ENCODE measurements around the gene PTPRN2.
"Not testable (repeated sequence)": the region's sequence is repeated elsewhere in the genome, so short reads cannot be mapped to it uniquely, and the experiment has no call there.

PTPRN2 gene

DNA sequence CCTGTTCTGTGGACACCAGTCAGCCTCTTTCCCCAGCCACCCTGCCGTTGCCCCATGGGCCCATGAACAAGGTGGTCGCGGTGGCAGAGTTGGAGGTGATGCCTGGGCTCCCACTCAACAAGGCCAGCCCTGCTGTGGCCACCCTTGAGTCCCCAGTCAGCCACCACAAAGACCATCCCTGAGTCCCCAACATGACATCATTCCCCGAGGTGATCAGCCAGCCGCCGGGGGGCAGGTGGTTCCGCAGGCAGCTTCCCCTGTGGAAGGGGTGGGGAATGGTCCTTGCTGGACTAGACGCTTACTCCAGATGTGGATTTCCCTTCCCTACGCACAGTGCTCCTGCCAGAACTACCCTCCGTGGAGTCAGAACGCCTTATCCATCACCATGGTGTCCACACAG is 271.7 kb downstream of the PTPRN2 start:
- DNase-seq: no peak

DNA sequence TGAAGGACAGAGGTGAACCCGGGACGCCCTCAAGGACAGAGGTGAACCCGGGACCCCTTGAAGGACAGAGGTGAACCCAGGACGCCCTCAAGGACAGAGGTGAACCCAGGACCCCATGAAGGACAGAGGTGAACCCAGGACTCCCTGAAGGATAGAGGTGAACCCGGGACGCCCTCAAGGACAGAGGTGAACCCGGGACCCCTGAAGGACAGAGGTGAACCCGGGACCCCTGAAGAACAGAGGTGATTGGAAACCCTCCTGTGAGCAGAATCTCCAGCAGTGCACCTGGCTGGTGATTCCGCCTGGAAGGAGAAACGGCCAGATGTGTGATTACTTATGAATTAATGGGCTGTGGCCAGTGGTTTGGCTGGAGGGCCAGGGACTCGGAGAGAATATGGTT is 272.3 kb downstream of the PTPRN2 start:
- DNase-seq: no peak

DNA sequence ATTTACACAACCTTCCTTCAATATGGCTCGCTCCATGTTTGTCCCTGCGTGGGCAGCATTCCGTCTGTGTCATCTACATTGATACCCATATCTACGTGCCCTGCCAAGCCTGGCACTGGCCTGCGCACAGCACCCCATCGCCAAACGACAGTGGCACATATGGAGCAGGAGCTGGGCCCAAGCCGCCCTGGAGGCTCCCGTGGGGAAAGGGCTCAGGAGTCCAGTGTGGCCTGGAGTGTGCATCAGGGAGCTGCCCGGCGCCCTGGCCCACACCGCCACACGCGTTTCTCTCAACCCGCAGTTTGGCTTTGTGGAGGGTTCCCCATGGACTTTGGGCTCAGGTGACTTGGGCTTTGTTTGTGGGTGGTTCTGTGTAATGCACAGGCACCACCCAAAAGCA is 273.2 kb downstream of the PTPRN2 start:
- DNase-seq: no peak

DNA sequence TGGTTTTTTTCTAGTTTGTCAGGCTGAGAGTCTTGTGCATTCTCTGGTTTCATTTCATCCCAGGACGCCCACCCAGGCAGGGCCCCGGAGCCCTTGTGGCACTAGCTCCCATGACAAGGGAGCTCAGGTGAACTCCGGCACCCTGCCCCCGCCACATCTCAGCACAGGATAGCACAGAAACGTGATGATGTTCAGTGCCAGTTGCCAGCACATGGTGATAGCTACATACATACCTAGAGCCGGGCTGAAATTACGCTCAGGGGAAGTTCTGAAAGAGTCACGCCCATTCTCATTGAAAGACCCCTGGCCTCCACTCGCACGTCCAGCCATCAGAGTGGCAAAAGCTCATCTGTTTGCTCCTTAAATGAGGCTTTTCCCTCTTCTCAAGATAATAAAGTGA is 273.7 kb downstream of the PTPRN2 start:
- DNase-seq: no peak

DNA sequence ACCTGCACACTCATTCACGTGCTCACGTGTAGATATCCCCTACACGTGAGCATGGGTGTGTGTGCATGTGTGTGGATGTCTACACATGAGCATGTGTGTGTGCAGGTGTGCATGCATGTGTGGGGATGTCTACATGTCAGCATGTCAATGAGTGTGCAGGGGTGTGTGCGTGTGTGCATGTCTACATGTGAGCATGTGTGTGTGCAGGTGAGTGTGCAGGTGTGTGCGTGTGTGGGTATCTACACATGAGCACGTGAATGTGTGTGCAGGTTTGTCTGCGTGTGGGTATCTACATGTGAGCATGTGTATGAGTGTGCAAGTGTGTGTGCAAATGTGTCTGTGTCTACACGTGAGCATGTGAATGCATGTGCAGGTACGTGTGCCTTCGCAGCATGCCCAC is 274.8 kb downstream of the PTPRN2 start:
- DNase-seq: no peak

DNA sequence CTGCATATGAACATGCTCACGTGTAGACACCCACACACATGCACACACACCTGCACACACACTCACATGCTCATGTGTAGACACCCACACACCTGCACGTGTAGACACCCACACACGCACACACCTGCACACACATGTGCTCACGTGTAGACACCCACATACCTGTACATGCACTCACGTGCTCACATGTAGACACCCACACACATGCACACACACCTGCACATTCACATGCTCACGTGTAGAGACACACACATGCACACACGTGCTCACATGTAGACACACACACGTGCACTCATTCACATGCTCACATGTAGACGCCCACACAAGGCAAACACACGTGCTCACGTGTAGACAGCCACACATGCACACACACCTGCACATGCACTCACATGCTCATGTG is 275.8 kb downstream of the PTPRN2 start:
- no peak for DNase-seq

DNA sequence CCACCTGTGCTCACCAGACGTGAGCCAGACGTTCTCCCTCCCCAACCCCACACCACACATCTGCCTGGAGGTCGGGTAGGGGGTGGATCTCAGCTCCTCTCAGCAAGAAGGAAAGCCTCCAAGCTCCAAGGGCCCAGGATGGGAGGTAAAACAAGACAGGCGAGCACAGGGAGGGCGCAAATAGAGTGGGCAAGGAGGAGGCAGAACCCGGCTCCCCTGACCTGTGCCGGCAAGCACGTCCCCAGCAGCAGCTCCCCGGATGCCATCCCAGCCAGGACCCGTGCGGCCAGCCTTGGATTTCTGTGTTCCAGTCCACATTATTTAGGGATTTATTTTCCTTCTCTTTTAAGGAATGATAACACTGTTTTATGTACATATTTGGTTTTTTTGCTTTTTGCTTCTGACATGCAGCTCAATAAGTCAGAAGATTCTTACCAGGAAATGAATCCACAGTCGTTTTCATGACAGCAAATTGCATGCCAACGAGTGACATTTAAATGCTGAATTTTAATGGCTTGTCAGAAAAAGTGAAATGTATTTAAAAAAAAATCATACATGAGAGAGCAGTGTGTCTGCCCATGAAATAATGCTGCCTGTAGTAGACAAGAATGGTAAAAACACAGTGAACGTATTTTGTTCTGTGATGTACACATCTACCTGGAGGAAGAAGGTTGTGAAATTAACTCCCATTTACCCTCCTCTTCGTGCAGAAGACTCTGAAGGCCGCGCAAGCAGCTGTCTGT is 276.5 kb downstream of the PTPRN2 start:
- no peak for DNase-seq

DNA sequence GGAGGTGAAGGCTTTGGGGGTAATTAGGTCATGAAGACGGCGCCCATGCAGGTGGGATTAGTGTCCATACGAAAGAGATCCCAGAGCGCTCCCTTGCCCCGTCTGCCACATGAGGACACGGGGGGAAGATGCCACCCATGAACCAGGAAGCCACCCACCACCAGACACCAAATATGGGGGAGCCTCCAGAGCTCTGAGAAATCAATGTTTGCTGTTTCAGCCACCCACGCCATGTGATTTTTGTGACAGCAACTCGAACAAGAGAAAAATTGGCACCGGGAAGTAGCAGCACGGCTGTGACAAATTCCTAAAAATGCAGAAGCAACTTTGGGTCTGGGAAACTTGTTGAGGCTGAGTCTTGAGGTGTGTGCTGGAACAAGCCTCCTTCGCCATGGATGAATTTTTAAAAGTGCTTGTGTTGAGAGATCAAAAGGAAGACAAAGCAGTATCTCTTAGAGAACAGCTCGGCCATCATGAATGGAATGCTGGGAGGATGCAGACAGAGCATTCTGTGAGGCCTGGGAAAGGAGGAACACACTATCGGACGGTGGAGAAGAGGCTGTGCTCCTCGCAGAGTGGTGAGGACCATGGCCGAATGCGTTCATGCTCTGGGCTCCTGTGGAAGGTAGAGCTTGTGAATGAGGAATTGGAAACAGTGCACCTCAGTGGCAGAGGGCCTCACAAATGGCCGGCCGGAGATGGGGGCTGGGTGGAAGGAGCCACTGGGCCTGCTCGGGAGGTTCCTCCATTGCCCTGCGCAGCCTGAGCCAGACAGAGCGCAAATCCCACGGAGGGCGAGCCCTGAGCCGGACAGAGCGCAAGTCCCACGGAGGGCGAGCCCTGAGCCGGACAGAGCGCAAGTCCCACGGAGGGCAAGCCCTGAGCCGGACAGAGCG is 277.5 kb downstream of the PTPRN2 start:
- DNase-seq: no peak

DNA sequence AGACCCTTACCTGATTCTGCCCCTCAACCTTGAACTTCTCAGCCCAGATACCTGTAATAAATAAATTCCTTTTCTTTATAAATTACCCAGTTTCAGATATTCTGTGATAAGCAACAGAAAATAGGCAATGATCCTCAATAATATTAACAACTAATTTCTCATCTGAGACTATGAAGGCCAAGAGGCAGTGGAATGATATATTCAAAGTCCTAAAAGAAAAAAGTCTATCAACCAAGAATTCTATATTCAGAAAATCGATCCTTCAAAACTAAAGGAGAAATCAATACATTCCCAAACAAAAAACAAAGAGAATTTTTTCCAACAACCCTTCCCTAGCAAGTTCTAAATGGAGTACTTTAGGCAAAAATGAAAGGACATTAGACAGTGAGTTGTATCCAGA is 279.6 kb downstream of the PTPRN2 start:
- DNase-seq: no peak

DNA sequence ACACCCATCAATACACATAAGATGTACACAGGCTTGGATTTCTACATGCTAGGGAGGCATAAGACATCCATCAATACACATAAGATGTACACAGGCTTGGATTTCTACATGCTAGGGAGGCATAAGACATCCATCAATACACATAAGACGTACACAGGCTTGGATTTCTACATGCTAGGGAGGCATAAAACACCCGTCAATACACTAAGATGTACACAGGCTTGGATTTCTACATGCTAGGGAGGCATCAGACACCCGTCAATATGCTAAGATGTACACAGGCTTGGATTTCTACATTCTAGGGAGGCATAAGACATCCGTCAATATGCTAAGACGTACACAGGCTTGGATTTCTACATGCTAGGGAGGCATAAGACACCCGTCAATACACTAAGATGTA is 283.6 kb downstream of the PTPRN2 start:
- not testable (repeated sequence) for DNase-seq

DNA sequence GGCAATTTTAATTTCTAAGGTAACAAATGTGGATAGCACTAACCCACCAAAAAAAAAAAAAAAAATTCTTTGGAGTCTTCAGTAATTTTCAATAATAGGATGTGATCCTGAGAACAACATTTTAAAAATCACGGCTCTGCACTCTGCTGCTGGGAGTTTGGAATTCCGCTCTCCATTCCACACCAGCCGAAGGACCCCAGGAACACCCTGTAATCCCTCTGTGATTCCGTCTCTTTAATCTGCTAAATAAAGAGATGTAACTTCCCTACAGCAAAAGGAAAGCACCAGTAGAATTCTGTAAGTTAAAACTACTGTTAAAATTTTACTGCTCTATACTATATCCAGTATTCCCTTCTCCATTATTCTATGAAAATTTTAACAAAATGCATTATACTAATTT is 284.5 kb downstream of the PTPRN2 start:
- DNase-seq: no peak

DNA sequence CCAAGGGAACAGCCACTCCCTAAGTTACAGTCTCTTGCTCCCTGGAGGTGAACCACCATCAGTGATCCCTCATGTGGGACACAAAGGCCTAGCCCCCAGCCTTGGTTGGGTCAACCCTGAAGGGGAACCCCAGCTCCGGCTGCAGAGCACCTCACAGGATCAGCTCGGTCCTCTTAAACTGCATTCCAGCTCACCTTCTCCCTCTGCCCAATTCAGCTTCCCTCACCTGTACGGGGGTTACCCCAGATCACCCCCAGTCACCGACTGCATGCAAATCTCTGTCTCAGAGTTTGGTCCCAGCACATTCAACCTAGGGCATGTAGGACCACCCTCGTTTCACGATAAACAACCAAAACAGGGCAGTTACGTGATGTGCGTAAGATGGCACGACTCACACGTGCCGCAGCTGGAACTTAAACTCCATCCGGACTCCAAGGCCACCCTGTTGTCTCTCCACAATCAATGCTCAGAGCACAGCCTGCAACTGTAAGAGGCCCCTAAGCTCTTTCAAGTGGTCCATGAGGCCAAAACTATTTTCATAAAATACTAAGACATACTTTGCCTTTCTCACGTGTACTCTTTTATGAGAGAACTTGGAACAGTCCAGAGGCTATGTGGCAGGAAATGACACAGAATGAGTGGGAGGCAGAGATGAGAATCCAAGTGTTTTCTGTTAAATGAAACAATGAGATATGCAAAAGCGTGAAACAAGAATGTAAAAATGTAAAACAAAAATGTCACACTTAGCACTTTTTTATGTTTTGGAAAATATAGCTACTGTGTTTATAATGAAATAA is 285.2 kb downstream of the PTPRN2 start:
- DNase-seq: no peak

DNA sequence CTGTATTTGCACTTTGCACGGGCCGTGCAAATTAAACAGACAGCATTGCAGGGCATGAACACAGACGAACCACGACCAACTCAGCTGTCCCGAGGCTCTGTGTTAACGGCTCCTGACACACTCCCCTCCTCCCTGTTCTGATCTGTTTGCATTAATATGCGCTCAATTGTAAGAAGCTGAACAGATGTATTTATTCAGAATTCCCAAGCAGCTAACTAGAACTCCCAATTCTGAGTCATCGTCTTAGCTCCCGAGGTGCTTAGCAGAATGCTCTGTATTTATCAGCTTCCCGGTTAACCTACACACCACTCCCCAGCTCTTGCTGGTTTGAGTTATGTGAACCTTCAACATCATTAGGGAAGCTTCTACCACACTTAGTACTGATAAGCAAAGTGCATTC is 286.4 kb downstream of the PTPRN2 start:
- DNase-seq: no peak

DNA sequence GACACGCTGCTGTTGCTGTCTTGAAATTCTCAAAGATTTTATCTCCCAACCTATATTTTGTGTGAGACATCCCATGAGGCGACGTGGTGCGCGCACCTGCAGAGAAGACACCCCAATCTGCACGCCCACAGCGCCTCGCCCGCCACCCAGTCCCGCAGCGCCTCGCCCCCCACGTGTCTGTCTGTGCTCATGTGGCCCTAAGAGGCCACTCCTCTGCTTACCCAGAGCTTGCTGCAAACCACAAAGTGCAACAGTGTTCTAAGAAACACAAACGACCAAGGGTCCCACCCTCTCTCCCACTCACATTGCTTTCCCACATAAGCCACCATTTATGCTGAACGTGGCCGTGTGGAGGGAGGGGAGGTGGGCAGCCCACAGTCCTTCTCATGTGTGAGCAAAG is 287.2 kb downstream of the PTPRN2 start:
- DNase-seq: no peak

DNA sequence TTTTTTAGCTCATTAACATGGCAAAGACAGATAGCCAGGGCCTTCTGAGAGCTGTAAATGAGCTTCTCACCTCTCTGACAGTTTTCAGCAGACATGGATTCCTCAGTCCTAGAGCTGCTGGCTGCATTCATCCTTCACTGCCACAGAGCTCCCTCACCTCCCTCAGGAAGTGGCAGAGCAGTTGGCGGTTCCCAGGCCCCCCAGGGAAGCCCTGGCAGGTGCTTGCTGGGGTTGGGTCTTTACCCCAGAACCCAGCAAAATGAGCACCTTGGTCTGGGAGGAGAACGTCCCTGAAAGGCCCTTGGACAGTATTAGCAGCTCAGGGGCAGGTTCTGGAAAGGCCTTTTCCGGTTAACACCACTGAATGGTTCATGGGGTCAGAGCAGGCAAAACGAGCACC is 288.0 kb downstream of the PTPRN2 start:
- no peak for DNase-seq

DNA sequence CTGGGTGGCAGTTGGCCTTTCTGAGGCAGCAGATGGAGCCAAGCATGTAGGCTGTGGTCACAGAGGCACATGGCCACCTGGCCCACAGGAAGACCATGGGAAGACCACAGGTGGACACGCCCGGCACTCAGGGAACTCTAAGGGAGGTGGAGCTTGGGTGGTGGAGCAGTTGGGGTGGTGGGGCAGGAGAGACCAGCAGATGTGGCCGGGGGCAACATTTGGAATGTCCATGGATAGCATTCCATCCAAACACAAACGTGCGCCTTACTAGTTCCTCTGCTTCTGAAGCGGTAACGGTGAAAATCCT is 290.9 kb downstream of the PTPRN2 start:
- no peak for DNase-seq

DNA sequence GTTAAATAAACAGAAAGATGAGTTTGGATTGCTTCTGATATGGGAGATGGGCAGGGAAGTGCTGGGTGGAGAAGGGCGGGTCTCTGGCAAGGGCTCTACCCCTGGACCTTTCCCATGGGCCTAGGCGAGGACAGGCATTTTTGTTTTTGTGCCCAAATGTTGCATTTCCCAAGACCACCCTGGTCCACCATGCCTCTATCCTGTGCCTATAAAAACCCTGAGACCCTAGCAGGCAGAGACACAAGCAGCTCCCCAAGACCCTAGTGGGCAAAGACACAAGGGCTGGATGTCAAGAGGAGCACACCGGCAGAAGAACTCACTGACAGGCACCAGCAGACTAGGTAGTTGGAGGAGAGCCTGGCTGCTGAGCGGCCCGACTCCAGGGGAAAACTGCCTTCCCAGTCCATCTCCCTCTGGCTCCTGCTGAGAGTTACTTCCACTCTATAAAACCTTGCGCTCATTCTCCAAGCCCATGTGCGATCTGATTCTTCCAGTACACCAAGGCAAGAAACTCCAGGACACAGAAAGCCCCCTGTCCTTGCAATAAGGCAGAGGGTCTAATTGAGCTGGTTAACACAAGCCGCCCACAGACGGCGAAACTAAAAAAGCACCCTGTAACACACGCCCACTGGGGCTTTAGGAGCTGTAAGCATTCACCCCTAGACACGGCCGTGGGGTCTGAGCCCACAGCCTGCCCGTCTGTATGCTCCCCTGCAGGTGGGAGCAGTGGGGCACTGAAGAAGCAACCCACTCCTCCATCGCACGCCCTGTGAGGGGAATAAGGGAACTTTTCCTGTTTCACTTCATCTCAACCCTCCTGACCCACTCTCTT is 291.4 kb downstream of the PTPRN2 start:
- DNase-seq: no peak

DNA sequence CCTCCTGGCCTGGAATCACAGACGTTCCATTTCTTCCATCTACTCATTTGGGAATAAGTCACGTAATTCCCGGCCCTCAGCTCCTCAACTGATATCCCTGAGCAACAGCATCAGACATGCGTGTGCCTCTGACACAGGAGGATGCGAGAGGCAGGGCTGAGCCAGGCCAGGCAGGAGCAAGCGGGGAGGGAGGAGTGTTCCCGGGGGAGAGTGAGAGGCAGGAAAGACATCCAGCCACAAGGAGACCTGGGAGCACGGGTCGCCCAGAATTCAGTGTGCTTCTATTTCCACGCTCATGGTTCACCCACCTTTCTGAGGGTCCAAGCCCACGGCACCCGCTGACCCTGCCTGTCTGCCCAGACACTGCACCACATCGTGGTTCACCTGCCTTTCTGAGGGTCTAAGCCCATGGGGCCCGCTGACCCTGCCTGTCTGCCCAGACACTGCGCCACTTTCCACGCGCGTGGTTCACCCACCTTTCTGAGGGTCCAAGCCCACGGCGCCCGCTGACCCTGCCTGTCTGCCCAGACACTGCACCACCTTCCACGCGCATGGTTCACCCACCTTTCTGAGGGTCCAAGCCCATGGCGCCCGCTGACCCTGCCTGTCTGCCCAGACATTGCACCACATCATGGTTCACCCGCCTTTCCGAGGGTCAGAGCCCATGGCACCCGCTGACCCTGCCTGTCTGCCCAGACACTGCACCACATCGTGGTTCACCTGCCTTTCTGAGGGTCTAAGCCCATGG is 293.0 kb downstream of the PTPRN2 start:
- not testable (repeated sequence) for DNase-seq

DNA sequence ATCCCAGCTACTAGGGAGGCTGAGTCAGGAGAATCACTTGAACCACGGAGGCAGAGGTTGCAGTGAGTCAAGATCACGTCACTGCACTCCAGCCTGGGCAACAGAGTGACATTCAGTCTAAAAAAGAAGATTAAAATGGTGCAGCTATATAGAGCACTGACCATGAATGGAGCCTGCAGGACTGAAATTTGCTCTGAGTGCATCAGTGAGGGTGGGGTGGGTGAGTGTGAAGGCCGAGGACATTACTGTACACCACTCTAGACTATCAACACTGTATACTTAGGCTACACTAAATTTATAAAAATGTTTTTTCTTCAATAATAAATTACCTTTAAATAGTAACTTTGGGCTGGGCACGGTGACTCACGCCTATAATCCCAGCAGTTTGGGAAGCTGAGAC is 294.7 kb downstream of the PTPRN2 start:
- DNase-seq: no peak

DNA sequence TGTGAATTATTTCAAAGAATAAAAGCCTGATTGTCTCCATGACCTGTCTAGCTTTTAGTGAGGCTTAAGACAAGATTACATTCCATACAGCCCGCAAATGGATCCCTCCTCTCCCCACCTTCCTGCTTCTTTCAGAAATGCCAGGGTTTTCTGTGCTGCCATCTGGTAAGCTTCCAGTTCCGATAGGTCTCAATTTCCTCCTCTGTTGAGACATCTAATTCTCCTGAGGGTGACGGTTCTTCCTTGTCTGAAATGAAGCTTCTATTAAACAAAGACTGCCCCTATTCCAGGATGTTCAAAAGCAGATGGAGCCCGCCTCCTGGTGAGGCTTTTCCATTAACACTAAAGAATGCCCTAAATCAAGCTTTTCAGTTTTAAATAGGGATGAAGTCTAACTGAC is 295.6 kb downstream of the PTPRN2 start:
- DNase-seq: no peak

DNA sequence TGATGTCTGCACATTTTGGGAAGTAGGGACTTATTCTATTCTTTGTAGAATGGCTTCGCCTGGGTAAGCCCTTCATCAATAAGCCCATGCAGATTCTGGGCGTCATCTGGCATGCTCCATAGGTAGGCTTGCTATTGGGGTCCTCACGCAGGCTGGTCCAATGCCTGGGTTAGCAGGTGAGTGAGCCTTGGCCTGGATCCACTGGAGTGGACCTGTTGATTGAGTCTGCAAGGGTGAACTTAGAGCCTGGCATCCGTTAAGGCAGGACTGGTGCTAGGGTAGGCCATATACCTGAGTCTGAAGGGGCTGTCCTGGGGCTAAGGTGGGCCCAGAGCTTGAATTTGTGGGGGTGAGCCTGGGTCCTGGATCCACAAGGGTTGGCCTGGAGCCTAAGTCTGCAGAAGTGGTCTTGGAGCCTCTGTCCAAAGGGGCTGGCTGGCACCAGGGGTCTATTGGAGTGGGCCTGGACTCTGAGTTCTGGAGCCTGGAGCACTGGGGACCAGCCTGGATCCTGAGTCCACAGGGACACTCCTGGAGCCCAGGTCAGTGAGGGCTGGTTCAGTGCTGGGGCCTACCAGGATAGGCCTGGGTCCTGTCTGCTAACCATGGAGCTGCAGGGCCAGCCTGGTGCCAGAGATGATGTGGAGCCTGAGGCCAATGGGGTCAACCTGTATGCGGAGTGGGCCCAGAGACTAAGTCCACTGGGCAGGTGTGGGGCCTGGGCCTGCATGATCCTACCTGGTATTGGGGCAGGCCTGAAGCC is 297.7 kb downstream of the PTPRN2 start:
- no peak for DNase-seq
